ENCODE measurements around the gene FAM118B. TPM values are rescaled to one million over a fixed set of nuclear protein-coding genes. Genes with fewer than 3 reads are reported as not detected.

The FAM118B gene
- total and polyA plus RNA-seq, 4 donors = 10.8 to 24.3 (median 20.7) TPM

DNA sequence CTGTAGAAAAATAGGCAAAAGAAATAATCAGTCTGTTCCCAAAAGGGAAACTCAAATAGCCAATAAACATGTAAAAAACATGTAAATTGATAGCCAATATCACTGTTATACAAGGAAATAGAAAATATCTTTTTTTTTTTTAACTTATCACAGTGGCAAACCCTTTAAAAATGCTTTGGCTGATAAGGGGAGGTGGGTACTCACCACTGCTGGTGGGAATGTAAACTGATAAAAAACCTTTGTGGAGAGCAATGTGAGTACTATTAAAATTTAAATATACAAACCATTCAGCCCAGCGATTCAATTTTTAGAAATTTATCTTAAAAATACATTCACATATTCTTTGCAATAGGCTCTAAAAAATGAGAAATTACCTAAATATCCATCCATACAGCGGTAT, 3.7 kb upstream of the FAM118B start:
- Histone ChIP-seq H3K4me3 (no peak overlapping the region), H3K4me1 (ENCODE audit: control insufficient read depth in 5 of 5, insufficient read depth in 5 of 5, low read length in 5 of 5) (peaks cover 4 to 17% (median 11%) of the 10 kb centered on the region in 5 donors), H3K9ac (ENCODE audit: insufficient read depth in 1 of 2, low read length in 2 of 2) (no peak overlapping the region), H3K27me3 (ENCODE audit: control insufficient read depth in 3 of 3, insufficient read depth in 3 of 3, low read length in 2 of 3) (no peaks in the 10 kb centered on the region), H3K27ac (ENCODE audit: low read depth in 1 of 2, low read length in 1 of 2) (no peak overlapping the region), H3K9me3 (ENCODE audit: control insufficient read depth in 4 of 4, insufficient read depth in 3 of 4, low read length in 3 of 4) (no peaks in the 10 kb centered on the region), H3K36me3 (ENCODE audit: control insufficient read depth in 4 of 4, insufficient read depth in 4 of 4, low read length in 4 of 4) (peaks cover 17 to 42% (median 22%) of the 10 kb centered on the region in 4 donors)
- WGBS, 2 donors = 91 to 97% methylated on average over 2 of the region's 2 CpGs
- ATAC-seq (ENCODE audit: insufficient read depth, low FRiP score) = no peak
- no peak for DNase-seq
- TF ChIP-seq CTCF (IDR thresholded peaks at IDR 0.05; ENCODE audit: control extremely low read depth, extremely low read depth) = no peak

DNA sequence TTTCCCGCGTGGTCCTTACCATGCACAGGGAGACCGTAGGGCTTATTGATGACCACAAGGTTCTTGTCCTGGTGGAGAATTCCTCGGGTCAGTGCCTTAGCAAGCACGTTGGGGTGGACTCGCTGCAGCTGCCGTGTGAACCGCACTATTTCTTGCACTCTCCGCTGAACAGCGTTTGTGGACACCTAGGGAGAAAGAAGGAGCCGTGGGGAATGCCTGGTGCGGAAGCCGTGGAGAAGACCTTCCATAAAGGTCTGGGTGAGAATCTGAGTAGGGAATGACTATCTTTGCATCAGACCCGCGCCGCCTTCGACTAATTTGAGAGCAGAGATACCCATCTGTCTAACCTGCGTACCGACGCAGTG, 729 bp upstream of the FAM118B start:
- peaks cover 3 to 17% (median 5%) of the 10 kb centered on the region in 4 donors for H3K36me3 ChIP-seq (ENCODE audit: control insufficient read depth in 4 of 4, insufficient read depth in 4 of 4, low read length in 4 of 4)
- peak overlapping the region; percentile 41 to 94 for H3K9ac ChIP-seq (ENCODE audit: insufficient read depth in 1 of 2, low read length in 2 of 2)
- no peak for TF ChIP-seq CTCF (IDR thresholded peaks at IDR 0.05; ENCODE audit: control extremely low read depth, extremely low read depth)
- H3K4me1 ChIP-seq (ENCODE audit: control insufficient read depth in 5 of 5, insufficient read depth in 5 of 5, low read length in 5 of 5) = peaks cover 4 to 22% (median 14%) of the 10 kb centered on the region in 5 donors
- H3K4me3 ChIP-seq = peak overlapping the region; percentile 95
- no peaks in the 10 kb centered on the region for H3K9me3 ChIP-seq (ENCODE audit: control insufficient read depth in 4 of 4, insufficient read depth in 3 of 4, low read length in 3 of 4)
- peak overlapping the region; percentile 62 to 76 for H3K27ac ChIP-seq (ENCODE audit: low read depth in 1 of 2, low read length in 1 of 2)
- no peaks in the 10 kb centered on the region for H3K27me3 ChIP-seq (ENCODE audit: control insufficient read depth in 3 of 3, insufficient read depth in 3 of 3, low read length in 2 of 3)
- no peak for ATAC-seq (ENCODE audit: insufficient read depth, low FRiP score)
- DNase-seq = no peak
- 5 to 6% methylated on average over 20 of the region's 20 CpGs for WGBS, 2 donors

DNA sequence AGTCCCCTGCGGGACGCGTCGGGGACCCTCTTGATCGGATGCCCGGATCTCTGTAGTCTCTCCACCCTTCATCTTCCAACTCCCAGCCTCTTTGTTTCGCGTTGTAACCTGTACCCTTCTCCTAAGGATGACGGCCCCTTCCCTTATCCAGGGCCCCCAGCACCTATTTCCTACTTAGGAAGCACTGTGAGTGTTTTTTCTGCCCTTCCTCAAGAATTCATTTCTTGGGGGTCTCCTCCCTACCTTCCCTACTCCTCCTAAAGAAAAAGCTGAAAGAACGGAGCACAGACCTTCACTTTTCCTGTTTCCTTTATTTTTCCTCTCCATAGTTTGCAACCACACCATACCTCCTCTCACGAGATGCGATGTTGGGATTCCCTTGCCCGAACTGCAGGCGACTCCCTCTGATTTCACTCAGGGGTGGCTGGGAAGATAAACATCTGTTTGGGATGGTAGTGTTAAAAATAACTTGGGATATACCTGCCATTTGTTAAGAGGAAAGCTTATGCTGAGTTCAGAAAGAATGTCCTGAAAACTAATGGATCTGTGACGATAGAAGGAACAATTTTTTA, 593 bp downstream of the FAM118B start:
- Histone ChIP-seq H3K9me3 (ENCODE audit: control insufficient read depth in 4 of 4, insufficient read depth in 3 of 4, low read length in 3 of 4) (no peaks in the 10 kb centered on the region), H3K4me1 (ENCODE audit: control insufficient read depth in 5 of 5, insufficient read depth in 5 of 5, low read length in 5 of 5) (peaks cover 6 to 22% (median 14%) of the 10 kb centered on the region in 5 donors), H3K9ac (ENCODE audit: insufficient read depth in 1 of 2, low read length in 2 of 2) (peak overlapping the region; percentile 48 to 72), H3K27me3 (ENCODE audit: control insufficient read depth in 3 of 3, insufficient read depth in 3 of 3, low read length in 2 of 3) (no peaks in the 10 kb centered on the region), H3K36me3 (ENCODE audit: control insufficient read depth in 4 of 4, insufficient read depth in 4 of 4, low read length in 4 of 4) (peaks cover 3 to 12% (median 5%) of the 10 kb centered on the region in 4 donors), H3K4me3 (peak overlapping the region; percentile 95), H3K27ac (ENCODE audit: low read depth in 1 of 2, low read length in 1 of 2) (peak overlapping the region; percentile 0 to 21)
- WGBS, 2 donors = 3 to 4% methylated on average over 15 of the region's 15 CpGs
- no peak for TF ChIP-seq CTCF (IDR thresholded peaks at IDR 0.05; ENCODE audit: control extremely low read depth, extremely low read depth)
- ATAC-seq (ENCODE audit: insufficient read depth, low FRiP score) (no peak), DNase-seq (peak in 1 of 3 donors; percentile 13)

DNA sequence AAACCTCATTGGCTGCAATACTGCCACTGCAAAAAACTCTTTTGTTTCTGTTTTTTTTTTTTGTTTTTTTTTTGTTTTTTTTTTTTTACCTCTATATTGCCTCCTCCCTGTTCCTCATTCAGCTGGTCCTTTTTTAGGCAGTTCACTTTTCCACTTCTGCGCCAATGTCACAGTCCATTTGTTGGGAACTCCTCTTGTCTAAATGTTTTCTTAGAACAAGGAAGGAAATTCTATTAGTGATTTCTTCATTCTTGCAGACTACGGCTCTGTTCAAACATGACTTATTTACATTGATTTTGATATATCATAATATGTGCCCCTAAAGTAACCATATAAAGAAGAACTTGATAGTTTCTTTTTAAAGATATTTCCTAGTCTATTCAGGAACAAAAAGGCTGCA, 2.9 kb downstream of the FAM118B start:
- peaks cover 0 to 4% (median 2%) of the 10 kb centered on the region in 4 donors for H3K36me3 ChIP-seq (ENCODE audit: control insufficient read depth in 4 of 4, insufficient read depth in 4 of 4, low read length in 4 of 4)
- no peak overlapping the region for H3K4me3 ChIP-seq
- WGBS, 2 donors = 12 to 35% methylated on average over 2 of the region's 2 CpGs
- no peaks in the 10 kb centered on the region for H3K27me3 ChIP-seq (ENCODE audit: control insufficient read depth in 3 of 3, insufficient read depth in 3 of 3, low read length in 2 of 3)
- ATAC-seq (ENCODE audit: insufficient read depth, low FRiP score) = no peak
- no peak for TF ChIP-seq CTCF (IDR thresholded peaks at IDR 0.05; ENCODE audit: control extremely low read depth, extremely low read depth)
- no peak overlapping the region for H3K9ac ChIP-seq (ENCODE audit: insufficient read depth in 1 of 2, low read length in 2 of 2)
- no peak overlapping the region for H3K27ac ChIP-seq (ENCODE audit: low read depth in 1 of 2, low read length in 1 of 2)
- peaks cover 8 to 22% (median 14%) of the 10 kb centered on the region in 5 donors for H3K4me1 ChIP-seq (ENCODE audit: control insufficient read depth in 5 of 5, insufficient read depth in 5 of 5, low read length in 5 of 5)
- DNase-seq = no peak
- no peaks in the 10 kb centered on the region for H3K9me3 ChIP-seq (ENCODE audit: control insufficient read depth in 4 of 4, insufficient read depth in 3 of 4, low read length in 3 of 4)
